HepG2 (cell line): Measurements from ENCODE around the gene OR6C2. TPM values are rescaled to one million over a fixed set of nuclear protein-coding genes. Genes with fewer than 3 reads are reported as not detected.

Experiments used
- ATAC-seq: fragments of 200-7000 bp; cut with Tn5 transposase; 3 replicates; pipeline ENCODE4 v1.9.1; 2020; ENCODE audit warnings: mild to moderate bottlenecking, moderate library complexity
- BruUV-seq: library from RNA; stranded (reverse); fragments of 400-500 nt; replicated peaks from 2 replicates; lab custom pipeline; 2021; lab: Mats Ljungman, UMichigan
- CTCF ChIA-PET: fragments of 300-600 bp; formaldehyde crosslinking; extraction: SDS; loops from one replicate; lab custom pipeline; 2021; ENCODE audit warnings: low total read pairs, inconsistent platforms, low intra/inter-chr PET ratio; lab: Yijun Ruan, JAX
- POLR2A ChIA-PET: fragments of 350-600 bp; sonication (Branson Sonifier 250); formaldehyde crosslinking; loops from one replicate; lab custom pipeline; 2020; ENCODE audit warnings: antibody characterized with exemption, inconsistent platforms; lab: Yijun Ruan, JAX
- DNase-seq: peaks from one replicate; pipeline ENCODE4 v3.0.0-alpha.2; 2015; ENCODE audit warnings: low spot score
- FAIRE-seq: peaks from 3 replicates; lab custom pipeline; 2011; peaks lifted over from hg19 to GRCh38; lab: Jason Lieb, UNC
- H2AFZ ChIP-seq: one replicate; pipeline ENCODE4 v1.6.1; 2011; ENCODE audit warnings: low read length, inconsistent platforms
- H3K27ac ChIP-seq: fragments of 300-600 bp; 3 replicates; pipeline ENCODE4 v1.8.0; 2011; ENCODE audit warnings: mixed run types, mild to moderate bottlenecking, mixed read lengths, low read length, inconsistent platforms; ENCODE audit not compliant: insufficient read depth; ENCODE audit errors: extremely low read length
- H3K27me3 ChIP-seq, 2 experiments: fragments of 200-600 bp in 1 of 2; 2 replicates in 1 of 2; 3 replicates in 1 of 2; pipeline versions ENCODE4 v1.6.0 to v1.8.0; 2011; ENCODE audit warnings: low read length in 2 of 2, mild to moderate bottlenecking in 2 of 2, moderate library complexity in 2 of 2, inconsistent platforms in 1 of 2; ENCODE audit not compliant: insufficient read depth in 2 of 2, control insufficient read depth in 1 of 2
- H3K36me3 ChIP-seq, 2 experiments: fragments of 200-600 bp in 1 of 2; replicated peaks in 1 of 2; 2 replicates in 1 of 2; 3 replicates in 1 of 2; pipeline versions ENCODE4 v1.5.1 to v1.8.0; 2011; ENCODE audit warnings: low read length in 2 of 2, inconsistent platforms in 1 of 2; ENCODE audit not compliant: insufficient read depth in 2 of 2, control insufficient read depth in 1 of 2
- H3K4me1 ChIP-seq: 2 replicates; pipeline ENCODE4 v1.5.1; 2012; ENCODE audit warnings: low read length, inconsistent platforms; ENCODE audit not compliant: insufficient read depth
- H3K4me2 ChIP-seq: 2 replicates; pipeline ENCODE4 v1.6.0; 2011; ENCODE audit warnings: low read depth, low read length, inconsistent platforms
- H3K4me3 ChIP-seq, 3 experiments: fragments of 200-600 bp in 1 of 3; sonication (generic), shearing (Covaris generic) in 1 of 3; replicated peaks in 1 of 3; 2 replicates each; pipeline ENCODE4 v1.5.1; 2011 to 2016; ENCODE audit warnings: low read length in 3 of 3, inconsistent platforms in 2 of 3, low read depth in 2 of 3, mild to moderate bottlenecking in 2 of 3, control low read depth in 1 of 3, mixed read lengths in 1 of 3; ENCODE audit not compliant: insufficient read depth in 1 of 3
- H3K79me2 ChIP-seq: one replicate; pipeline ENCODE4 v1.6.1; 2011; ENCODE audit warnings: low read length, inconsistent platforms; ENCODE audit not compliant: insufficient read depth
- H3K9ac ChIP-seq: 2 replicates; pipeline ENCODE4 v1.6.0; 2011; ENCODE audit warnings: mild to moderate bottlenecking, low read depth, low read length, inconsistent platforms; ENCODE audit not compliant: insufficient read depth
- H3K9me3 ChIP-seq: 2 replicates; pipeline ENCODE4 v1.5.1; 2012; ENCODE audit warnings: mild to moderate bottlenecking, low read length
- H4K20me1 ChIP-seq: 2 replicates; pipeline ENCODE4 v1.6.0; 2011; ENCODE audit warnings: inconsistent platforms, mild to moderate bottlenecking, low read length, moderate library complexity; ENCODE audit not compliant: insufficient read depth
- BCL6 ChIP-seq: IDR thresholded peaks from 2 replicates; pipeline ENCODE4 v1.6.1; 2016; ENCODE audit warnings: missing genetic modification reagents, missing compliant biosample characterization
- CHD2 ChIP-seq: IDR thresholded peaks from 2 replicates; pipeline ENCODE4 v1.6.1; 2011; ENCODE audit warnings: low read depth, low read length, improper control_type of control experiment
- HMGA1 ChIP-seq: sonication (generic); formaldehyde crosslinking; conservative IDR thresholded peaks from 2 replicates; pipeline ENCODE4 v1.4.0; 2020; ENCODE audit warnings: missing genetic modification reagents
- NCOA5 ChIP-seq: sonication (generic); formaldehyde crosslinking; IDR thresholded peaks from 2 replicates; pipeline ENCODE4 v1.4.0; 2020; ENCODE audit warnings: missing genetic modification reagents
- NFAT5 ChIP-seq: sonication (generic); formaldehyde crosslinking; IDR thresholded peaks from 2 replicates; pipeline ENCODE4 v1.4.0; 2020; ENCODE audit warnings: missing genetic modification reagents
- PAWR ChIP-seq: sonication (generic); formaldehyde crosslinking; IDR thresholded peaks from 2 replicates; pipeline ENCODE4 v1.4.0; 2020; ENCODE audit warnings: missing genetic modification reagents, mild to moderate bottlenecking, borderline replicate concordance
- SAFB2 ChIP-seq: sonication (generic); formaldehyde crosslinking; IDR thresholded peaks from 2 replicates; pipeline ENCODE4 v1.5.1; 2020; ENCODE audit warnings: missing genetic modification reagents, low read depth, mild to moderate bottlenecking, borderline replicate concordance
- TMF1 ChIP-seq: sonication (generic); formaldehyde crosslinking; IDR thresholded peaks from 2 replicates; pipeline ENCODE4 v1.8.1; 2022; ENCODE audit warnings: low read depth, missing genetic modification reagents
- XBP1 ChIP-seq: sonication (generic); formaldehyde crosslinking; IDR thresholded peaks from 2 replicates; pipeline ENCODE4 v1.5.0; 2020; ENCODE audit warnings: missing genetic modification reagents
- ZNF720 ChIP-seq: sonication (generic); formaldehyde crosslinking; IDR thresholded peaks from 2 replicates; pipeline ENCODE4 v1.4.0; 2020; ENCODE audit warnings: missing genetic modification reagents
- WGBS: methylation state at CpG from one replicate; pipeline ENCODE4 v1.1.6; 2017; ENCODE audit warnings: low lambda C conversion rate; 5-methylcytosine and 5-hydroxymethylcytosine counted together
- in situ Hi-C: cut with HindIII; loops from 2 replicates; pipeline ENCODE4 v1.10.0; 2017; ENCODE audit warnings: low pct_unique_long_range_greater_than_20kb; ENCODE audit not compliant: extremely low pct_ligation_motif_present
- intact Hi-C: fragments of 100-400 bp; cut with micrococcal nuclease; formaldehyde crosslinking; loops from one replicate; pipeline ENCODE4 v1.10.0; 2022; ENCODE audit not compliant: unreplicated experiment
- polyA plus RNA-seq, 8 experiments: library from polyadenylated mRNA; depleted of rRNA in 3 of 8; stranded (reverse) in 7 of 8; unstranded in 1 of 8; fragments of >200 nt; fragmentation: Illumina TruSeq in 4 of 8; extraction: Trizol in 4 of 8; gene quantifications; 2 replicates each; pipeline versions ENCODE4 v1.2.1 to v1.2.3, GENCODE V29; 2011 to 2016; ENCODE audit warnings: low read depth in 4 of 8, missing spikeins in 1 of 8, mixed read lengths in 1 of 8; ENCODE audit not compliant: insufficient read depth in 1 of 8
- total RNA-seq, 5 experiments: library from RNA; depleted of rRNA; stranded (reverse); fragments of >200 nt; fragmentation: Illumina TruSeq; extraction: Trizol; gene quantifications; 2 replicates each; pipeline ENCODE4 v1.2.3, GENCODE V29; 2016; ENCODE audit warnings: low read depth in 1 of 5
- TF ChIP-seq, protein P1 (sequence below): sonication (generic); formaldehyde crosslinking; IDR thresholded peaks from 2 replicates; pipeline ENCODE4 v1.9.0; 2021; ENCODE audit warnings: mild to moderate bottlenecking, missing genetic modification reagents
- TF ChIP-seq, protein P2 (sequence below): sonication (generic); formaldehyde crosslinking; conservative IDR thresholded peaks from 2 replicates; pipeline ENCODE4 v1.5.0; 2020; ENCODE audit warnings: missing genetic modification reagents

The OR6C2 gene
- total and polyA plus RNA-seq, 2 of the 13 experiments (the other 11 are each of a cell fraction or from before 2014, with no cell fraction given), result not detected

DNA sequence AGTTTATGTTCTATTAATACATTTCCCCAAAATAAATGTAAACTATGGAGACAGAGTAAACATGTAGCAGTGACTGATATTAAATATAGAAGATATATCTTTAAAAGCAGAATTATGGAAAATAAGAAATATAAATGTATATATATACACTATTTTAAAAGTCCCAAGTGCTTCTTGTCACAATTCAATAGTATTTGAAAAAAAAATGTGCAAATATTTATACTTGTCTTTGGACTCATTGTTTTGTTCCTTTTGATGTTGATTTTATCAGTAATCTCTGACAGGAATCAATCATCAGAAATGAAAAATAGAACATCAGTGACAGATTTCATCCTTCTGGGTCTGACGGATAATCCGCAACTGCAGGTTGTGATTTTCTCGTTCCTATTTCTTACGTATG lies 17.9 kb upstream of the OR6C2 start, which contains the start of gene OR6C76:
TSS of gene OR6C76 (plus strand) at position 301 of the 400 bp plus-strand sequence. CDS start at position 301, 0 bp downstream.
- POLR2A ChIA-PET, result no interaction called here
- WGBS, result 74% methylated on average over 4 of the region's 4 CpGs
- intact Hi-C loops (no loop called here), in situ Hi-C loops (loop anchor here (25.0 kb wide), 1 partner anchor 239 kb away; no protein-coding TSS in a partner anchor)
- no peak within 1 kb of the TSS for H3K27ac ChIP-seq
- DNase-seq (no peak), ATAC-seq (no peak), FAIRE-seq (no peak)
- H3K27me3 ChIP-seq, result no peaks in the 10 kb centered on the region
- CTCF ChIA-PET, result no interaction called here
- no peaks in the 10 kb centered on the region for H4K20me1 ChIP-seq
- H3K36me3 ChIP-seq, result no peaks in the 10 kb centered on the region
- no peaks in the 10 kb centered on the region for H3K4me1 ChIP-seq
- no peak within 1 kb of the TSS for H2AFZ ChIP-seq
- no peaks in the 10 kb centered on the region for H3K79me2 ChIP-seq
- TF ChIP-seq HMGA1 (CRISPR knock-in tag) (no peak), BCL6 (CRISPR knock-in tag) (no peak), NCOA5 (CRISPR knock-in tag) (no peak), TMF1 (no peak), XBP1 (no peak), ZNF720 (CRISPR knock-in tag) (no peak), CHD2 (no peak), SAFB2 (CRISPR knock-in tag) (no peak), PAWR (CRISPR knock-in tag) (no peak), NFAT5 (CRISPR knock-in tag) (no peak)
- TF ChIP-seq, protein P1, sequence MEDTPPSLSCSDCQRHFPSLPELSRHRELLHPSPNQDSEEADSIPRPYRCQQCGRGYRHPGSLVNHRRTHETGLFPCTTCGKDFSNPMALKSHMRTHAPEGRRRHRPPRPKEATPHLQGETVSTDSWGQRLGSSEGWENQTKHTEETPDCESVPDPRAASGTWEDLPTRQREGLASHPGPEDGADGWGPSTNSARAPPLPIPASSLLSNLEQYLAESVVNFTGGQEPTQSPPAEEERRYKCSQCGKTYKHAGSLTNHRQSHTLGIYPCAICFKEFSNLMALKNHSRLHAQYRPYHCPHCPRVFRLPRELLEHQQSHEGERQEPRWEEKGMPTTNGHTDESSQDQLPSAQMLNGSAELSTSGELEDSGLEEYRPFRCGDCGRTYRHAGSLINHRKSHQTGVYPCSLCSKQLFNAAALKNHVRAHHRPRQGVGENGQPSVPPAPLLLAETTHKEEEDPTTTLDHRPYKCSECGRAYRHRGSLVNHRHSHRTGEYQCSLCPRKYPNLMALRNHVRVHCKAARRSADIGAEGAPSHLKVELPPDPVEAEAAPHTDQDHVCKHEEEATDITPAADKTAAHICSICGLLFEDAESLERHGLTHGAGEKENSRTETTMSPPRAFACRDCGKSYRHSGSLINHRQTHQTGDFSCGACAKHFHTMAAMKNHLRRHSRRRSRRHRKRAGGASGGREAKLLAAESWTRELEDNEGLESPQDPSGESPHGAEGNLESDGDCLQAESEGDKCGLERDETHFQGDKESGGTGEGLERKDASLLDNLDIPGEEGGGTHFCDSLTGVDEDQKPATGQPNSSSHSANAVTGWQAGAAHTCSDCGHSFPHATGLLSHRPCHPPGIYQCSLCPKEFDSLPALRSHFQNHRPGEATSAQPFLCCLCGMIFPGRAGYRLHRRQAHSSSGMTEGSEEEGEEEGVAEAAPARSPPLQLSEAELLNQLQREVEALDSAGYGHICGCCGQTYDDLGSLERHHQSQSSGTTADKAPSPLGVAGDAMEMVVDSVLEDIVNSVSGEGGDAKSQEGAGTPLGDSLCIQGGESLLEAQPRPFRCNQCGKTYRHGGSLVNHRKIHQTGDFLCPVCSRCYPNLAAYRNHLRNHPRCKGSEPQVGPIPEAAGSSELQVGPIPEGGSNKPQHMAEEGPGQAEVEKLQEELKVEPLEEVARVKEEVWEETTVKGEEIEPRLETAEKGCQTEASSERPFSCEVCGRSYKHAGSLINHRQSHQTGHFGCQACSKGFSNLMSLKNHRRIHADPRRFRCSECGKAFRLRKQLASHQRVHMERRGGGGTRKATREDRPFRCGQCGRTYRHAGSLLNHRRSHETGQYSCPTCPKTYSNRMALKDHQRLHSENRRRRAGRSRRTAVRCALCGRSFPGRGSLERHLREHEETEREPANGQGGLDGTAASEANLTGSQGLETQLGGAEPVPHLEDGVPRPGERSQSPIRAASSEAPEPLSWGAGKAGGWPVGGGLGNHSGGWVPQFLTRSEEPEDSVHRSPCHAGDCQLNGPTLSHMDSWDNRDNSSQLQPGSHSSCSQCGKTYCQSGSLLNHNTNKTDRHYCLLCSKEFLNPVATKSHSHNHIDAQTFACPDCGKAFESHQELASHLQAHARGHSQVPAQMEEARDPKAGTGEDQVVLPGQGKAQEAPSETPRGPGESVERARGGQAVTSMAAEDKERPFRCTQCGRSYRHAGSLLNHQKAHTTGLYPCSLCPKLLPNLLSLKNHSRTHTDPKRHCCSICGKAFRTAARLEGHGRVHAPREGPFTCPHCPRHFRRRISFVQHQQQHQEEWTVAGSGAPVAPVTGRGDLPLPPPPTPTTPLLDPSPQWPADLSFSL, result no peak
- TF ChIP-seq, protein P2, sequence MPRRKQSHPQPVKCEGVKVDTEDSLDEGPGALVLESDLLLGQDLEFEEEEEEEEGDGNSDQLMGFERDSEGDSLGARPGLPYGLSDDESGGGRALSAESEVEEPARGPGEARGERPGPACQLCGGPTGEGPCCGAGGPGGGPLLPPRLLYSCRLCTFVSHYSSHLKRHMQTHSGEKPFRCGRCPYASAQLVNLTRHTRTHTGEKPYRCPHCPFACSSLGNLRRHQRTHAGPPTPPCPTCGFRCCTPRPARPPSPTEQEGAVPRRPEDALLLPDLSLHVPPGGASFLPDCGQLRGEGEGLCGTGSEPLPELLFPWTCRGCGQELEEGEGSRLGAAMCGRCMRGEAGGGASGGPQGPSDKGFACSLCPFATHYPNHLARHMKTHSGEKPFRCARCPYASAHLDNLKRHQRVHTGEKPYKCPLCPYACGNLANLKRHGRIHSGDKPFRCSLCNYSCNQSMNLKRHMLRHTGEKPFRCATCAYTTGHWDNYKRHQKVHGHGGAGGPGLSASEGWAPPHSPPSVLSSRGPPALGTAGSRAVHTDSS (CRISPR knock-in tag), result no peak
- no peak within 1 kb of the TSS for H3K4me3 ChIP-seq
- BruUV-seq, result no TSS peak
- H3K9me3 ChIP-seq, result no peaks in the 10 kb centered on the region
- no peak within 1 kb of the TSS for H3K9ac ChIP-seq
- no peak within 1 kb of the TSS for H3K4me2 ChIP-seq
